HG02623 (cell line): ENCODE measurements around the gene UPK2.
"Not testable (repeated sequence)": the region's sequence is repeated elsewhere in the genome, so short reads cannot be mapped to it uniquely, and the experiment has no call there.

Experiments
- ATAC-seq: cut with Tn5 transposase; IDR thresholded peaks from one replicate; pipeline ENCODE4 v1.9.1; 2021; ENCODE audit warnings: moderate library complexity; ENCODE audit not compliant: unreplicated experiment

Gene UPK2

DNA sequence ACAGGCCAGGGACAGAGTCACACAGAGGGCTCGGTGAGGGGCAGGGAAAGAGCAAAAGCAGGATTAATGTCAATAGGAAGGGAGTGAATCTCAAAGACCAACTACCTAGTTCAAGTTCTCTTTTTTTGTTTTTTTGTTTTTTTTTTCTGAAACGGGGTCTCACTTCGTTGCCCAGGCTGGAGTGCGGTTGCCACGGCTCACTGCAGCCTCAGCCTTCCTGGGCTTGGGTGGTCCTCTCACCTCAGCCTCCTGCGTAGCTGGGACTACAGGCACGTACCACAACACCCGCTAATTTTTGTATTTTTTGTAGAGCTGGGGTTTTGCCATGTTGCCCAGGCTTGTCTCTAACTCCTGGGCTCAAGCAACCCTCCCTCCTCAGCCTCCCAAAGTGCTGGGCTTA is 20.7 kb upstream of the UPK2 start:
- no peak for ATAC-seq

DNA sequence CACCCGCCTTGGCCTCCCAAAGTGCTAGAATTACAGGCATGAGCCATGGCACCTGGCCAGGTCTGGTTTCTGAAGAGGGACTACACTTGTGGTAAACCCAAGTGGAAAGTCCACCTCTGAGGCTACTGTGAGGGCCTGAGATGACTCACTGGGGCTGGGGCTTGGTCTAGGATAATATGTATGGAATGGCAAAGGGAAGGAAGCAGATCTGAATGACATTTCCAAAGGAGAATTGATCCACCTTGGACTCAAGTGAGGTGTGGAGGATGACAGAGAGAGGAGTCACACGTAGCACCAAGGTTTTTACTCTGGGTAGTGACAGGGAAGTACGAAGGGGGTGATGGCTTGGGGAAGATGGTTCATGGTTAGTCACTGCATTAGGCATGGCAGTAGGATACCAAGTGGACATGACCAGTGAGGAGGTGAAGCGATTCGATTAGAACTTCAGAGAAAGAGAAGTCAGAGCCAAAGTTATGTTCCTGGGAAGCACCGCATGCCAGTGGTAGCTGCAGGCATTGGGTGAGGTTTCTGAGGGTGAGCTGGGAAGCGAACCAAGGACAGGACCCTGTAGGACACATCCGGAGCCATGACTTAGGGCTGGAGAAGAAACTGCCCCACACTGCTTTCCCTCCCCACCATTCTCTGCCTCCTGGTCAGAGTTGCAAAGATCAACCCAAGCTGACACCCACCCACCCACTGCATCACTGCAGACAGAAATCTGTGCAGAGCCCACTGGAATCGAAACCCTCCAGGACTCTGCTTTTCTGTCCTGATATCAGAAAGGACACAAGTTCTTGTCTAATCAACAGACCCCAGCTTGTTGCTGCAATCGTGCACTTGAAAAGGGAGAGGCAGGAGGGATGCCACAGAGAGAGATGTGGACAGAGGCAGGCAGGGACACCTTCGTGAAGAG is 17.4 kb upstream of the UPK2 start:
- ATAC-seq: no peak

DNA sequence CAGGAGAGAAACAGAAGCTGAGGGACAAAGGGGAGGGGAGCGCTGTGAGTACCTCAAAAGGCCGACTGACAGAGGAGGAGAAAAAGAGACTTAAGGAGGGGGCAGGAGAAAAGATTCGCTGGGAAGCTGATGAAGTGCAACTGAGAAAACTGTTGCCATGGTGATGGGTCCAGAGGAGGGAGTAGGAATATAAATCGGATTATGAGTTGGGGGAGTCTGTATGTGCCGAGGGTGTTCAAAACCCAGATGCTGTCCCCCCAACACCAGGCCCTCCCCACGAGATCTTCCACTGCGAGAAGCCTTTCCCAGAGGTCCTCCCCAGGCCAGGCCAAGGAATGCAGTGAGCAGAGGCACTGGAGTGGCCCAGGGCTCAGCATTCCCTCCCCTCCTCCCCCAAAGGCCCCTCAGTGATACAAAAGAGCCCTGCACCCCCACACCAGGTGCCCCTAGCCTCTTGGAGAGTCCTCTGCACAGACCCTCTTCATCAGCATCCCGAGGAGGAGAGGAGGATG is 16.6 kb upstream of the UPK2 start:
- no peak for ATAC-seq

DNA sequence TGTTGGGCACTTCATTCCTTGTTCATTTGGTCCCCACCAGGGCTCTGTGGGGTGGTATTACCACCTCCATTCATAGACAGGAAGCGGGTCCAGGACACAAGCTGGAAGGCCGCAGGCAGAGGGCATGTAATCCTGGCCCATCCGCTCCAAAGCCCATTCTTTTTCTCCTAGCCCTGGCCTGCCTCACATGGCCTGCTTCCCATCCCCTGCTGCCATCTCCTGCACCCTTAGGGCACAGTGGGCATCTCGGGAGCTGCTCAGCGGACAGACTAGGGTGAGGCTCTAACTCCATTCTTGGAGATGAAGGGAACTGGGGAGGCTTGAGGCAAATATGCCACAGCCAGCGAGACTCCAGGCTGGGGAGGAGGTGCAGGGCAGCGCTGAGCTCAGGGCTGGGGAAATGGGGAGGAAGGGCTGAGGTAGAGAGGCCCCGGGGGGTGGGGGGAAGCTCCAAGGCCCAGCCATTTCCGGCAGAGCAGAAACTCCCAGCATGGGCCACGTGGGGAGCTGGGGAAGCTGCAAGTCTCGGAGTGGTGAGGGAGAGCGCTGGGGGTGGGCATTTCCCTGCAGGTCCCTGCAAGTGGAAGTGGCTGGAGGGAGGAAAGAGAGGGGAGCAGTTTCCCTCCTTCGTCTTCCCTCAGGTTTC is 16.0 kb upstream of the UPK2 start:
- ATAC-seq: no peak

GRCh38 chr11:118947091-118947490 is 9.0 kb upstream of the UPK2 start:
- no peak for ATAC-seq

- ATAC-seq: no peak
Measured at GRCh38 chr11:118948000-118948399, 8.1 kb upstream of the UPK2 start.

- ATAC-seq: no peak
Measured at GRCh38 chr11:118953265-118953664, 2.8 kb upstream of the UPK2 start.

DNA sequence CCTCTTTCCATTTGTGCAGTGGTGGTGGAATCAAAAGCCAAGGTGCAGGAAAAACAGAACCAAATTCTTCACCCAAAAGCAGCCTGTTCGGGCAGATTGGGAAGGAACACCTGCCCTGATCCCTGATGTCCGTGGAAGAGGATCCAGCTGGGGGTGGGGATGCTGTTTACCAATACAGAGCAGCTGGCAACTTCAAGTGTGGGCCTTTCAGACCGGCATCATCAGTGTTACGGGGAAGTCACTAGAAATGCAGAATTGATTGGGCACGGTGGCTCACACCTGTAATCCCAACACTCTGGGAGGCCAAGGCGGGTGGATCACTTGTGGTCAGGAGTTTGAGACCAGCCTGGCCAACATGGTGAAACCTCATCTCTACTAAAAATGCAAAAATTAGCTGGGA is 2.1 kb upstream of the UPK2 start:
- not testable (repeated sequence) for ATAC-seq

DNA sequence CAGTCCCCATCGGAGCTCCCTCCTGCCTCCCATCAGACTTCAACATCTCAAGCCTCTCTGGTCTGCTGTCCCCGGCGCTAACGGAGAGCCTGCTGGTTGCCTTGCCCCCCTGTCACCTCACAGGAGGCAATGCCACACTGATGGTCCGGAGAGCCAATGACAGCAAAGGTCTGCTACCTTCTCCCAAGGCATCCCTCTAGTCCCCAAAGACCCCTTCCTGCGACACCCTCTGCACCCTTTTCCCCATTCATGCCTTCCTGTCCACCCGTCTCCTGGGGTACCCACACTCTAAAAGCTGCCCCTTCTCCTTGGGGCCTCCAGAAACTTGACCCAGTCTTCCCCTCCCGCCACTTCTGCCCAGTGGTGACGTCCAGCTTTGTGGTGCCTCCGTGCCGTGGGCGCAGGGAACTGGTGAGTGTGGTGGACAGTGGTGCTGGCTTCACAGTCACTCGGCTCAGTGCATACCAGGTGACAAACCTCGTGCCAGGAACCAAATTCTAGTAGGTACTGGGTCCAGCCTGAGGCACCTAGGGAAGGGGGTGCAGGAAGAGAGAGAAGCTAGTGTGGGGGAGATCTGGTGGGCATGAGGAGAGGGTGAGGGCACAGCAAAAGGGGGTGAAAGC is 860 bp downstream of the UPK2 start:
- no peak for ATAC-seq

DNA sequence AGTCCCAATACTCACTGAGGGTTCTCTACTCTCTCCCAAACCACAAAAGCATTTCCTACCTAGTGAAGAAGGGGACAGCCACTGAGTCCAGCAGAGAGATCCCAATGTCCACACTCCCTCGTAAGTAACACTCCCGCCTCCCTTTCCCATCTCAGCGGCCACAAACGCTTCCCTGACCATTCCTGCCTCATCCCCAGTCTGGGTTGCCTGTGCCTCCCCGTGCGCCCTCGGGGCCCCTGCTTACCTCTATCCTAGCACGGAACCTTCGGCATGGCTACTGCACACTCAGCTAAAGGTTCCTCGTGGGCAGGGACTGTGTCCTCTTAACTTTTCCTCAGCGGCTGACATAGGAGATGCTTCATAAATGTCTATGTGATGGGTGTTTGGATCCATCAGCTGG is 1.5 kb downstream of the UPK2 start:
- ATAC-seq: no peak

DNA sequence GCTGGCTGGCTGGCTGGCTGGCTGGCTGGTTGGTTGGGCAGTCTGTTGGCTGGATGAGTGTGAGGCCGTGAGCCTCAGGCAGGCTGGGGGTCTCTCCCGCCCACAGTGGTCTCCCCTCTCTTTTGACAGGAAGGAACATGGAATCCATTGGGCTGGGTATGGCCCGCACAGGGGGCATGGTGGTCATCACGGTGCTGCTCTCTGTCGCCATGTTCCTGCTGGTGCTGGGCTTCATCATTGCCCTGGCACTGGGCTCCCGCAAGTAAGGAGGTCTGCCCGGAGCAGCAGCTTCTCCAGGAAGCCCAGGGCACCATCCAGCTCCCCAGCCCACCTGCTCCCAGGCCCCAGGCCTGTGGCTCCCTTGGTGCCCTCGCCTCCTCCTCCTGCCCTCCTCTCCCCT is 1.9 kb downstream of the UPK2 start:
- ATAC-seq: no peak

- no peak for ATAC-seq
Measured at GRCh38 chr11:118958577-118958976, 2.5 kb downstream of the UPK2 start.

GRCh38 chr11:118961189-118961588 is 5.1 kb downstream of the UPK2 start:
- no peak for ATAC-seq

- no peak for ATAC-seq
Measured at GRCh38 chr11:118961591-118961990, 5.5 kb downstream of the UPK2 start.

DNA sequence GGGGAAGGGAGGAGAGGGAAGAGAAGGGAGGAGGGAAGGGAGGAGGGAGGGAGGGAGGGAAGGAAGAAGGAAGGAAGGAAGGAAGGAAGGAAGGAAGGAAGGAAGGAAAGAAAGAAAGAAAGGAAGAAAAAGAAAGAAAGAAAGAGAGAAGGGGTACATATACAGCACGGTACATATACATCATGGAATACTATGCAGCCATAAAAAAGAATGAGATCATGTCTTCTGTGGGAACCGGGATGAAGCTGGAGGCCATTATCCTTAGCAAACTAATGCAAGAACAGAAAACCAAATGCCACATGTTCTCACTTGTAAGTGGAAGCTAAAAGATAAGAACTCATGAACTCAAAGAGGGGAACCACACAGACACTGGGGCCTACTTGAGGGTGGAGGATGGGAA is 13.4 kb downstream of the UPK2 start:
- ATAC-seq: not testable (repeated sequence)

DNA sequence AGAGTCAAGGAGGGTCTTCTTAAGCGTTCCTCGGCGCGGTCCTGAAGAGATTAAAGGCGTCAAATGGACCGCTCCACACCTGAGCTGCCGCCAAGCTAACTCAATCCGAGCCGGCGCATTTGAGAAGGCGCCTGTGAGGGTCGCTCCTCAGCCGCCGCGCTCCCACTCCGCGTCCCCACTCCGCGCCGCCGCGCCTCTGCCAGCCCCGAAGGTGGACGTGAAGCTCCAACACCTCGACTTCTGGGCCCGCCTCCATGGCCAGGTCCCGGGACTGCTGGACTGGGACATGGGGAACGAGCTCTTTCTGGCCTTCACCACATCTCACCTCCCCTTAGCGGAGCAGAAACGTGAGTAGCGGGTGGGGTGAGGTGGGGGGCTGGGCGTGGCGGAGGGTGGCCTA is 15.5 kb downstream of the UPK2 start, which contains the start of gene FOXR1:
FOXR1 (plus strand) TSS at position 116 of the 400 bp plus-strand sequence; CDS start at position 287, 171 bp downstream.
- ATAC-seq: no peak

DNA sequence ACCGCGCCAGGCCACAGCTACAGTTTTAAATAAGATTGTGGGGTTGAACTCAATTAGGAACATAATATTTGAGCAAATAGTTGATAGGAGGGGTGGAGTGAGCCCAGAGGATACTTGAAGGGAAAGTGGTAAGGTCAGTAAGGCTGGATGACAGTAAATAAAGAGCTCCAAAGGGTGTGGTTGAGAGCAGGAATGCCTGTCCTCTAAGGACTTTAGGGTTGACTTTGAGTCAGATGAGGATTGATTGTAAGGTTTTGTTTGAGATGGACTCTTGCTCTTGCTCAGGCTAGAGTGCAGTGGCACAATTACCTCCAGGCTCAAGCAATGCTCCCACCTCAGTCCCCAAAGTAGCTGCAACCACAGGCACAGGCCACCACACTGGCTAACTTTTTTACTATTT is 17.9 kb downstream of the UPK2 start:
- no peak for ATAC-seq

- ATAC-seq: no peak
Measured at GRCh38 chr11:118975771-118976709, 19.9 kb downstream of the UPK2 start.

DNA sequence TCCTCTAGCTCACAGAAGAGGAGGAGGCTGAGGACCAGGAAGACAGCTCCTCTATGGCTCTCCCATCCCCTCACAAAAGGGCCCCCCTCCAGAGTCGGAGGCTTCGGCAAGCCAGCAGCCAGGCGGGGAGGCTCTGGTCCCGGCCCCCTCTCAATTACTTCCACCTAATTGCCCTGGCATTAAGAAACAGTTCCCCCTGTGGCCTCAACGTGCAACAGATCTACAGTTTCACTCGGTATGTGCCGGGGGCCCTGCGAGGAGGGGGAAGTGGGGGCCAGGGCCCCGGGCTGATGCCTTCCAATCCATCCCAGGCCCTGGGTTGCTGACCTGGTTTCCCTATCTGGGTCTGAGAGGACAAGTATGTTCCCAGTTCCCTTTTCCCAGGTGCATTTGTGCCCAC is 23.3 kb downstream of the UPK2 start:
- ATAC-seq: no peak

DNA sequence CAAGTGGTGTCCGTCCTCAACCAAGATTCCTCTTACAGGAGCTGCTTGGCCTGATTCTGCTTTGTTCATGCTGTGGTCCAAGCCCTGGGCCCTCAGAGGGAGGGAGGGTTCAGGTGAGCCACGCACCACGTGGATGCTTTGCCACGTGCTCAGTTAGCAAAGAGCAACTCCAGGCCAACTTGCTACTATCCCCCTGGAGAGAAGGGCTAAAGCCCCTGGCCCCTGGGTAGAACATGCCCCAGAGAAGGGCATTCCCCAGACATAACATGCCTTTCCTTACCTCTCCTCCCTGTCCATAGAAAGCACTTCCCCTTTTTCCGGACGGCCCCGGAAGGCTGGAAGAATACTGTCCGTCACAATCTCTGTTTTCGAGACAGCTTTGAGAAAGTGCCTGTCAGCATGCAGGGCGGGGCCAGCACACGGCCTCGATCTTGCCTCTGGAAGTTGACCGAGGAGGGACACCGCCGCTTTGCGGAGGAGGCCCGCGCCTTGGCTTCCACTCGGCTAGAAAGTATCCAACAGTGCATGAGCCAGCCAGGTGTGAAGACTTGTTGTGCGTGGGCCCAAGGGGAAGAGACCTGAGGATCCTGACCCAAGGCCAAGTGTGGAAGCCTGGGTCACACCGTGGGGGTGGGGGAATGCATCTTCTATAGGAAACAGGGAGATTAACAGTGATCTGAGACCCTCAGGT is 24.2 kb downstream of the UPK2 start:
- no peak for ATAC-seq
